HEK293T (cell line): ENCODE data around the gene L3MBTL1.

Experiments used
- FOXM1 ChIP-seq: fragments of 450-650 bp; IDR thresholded peaks from 2 replicates; pipeline ENCODE4 v1.6.1; 2017; ENCODE audit warnings: mild to moderate bottlenecking, borderline replicate concordance
- SP1 ChIP-seq: fragments of 450-650 bp; IDR thresholded peaks from 2 replicates; pipeline ENCODE4 v1.6.1; 2017
- TARDBP ChIP-seq: fragments of 450-650 bp; IDR thresholded peaks from 2 replicates; pipeline ENCODE4 v1.6.1; 2016

DNA sequence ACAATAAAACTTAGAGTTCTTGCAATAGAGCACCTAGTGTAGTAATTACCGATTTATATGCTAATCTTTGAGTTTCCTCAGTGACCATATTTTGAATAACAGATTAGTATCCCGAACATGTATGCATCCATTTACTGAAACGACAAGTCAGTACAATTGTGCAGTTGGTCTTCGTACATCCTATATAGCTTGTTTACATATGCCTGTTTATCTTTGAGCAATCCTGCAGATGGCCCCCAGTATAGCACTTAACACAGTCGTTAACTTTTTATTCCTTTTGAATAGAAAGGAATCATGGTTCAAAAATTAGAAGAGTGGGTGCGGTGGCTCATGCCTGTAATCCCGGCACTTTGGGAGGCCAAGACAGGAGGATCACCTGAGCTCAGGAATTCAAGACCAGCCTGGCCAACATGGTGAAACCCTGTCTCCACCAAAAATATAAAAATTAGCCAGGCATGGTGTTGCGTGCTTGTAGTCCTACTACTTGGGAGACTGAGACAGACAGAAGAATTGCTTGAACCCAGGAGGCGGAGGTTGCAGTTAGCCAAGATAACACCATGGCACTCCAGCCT is 43.2 kb upstream of the L3MBTL1 start:
- TF ChIP-seq SP1 (no peak), TARDBP (no peak), FOXM1 (no peak)
